ENCODE measurements around the gene SPX.
A peak's percentile ranks its signal among the peaks of the same experiment; 100 is the strongest.

Gene SPX

GRCh38 chr12:21526053-21526452, at the start of gene SPX:
Gene SPX (plus strand): TSS chr12:21526296. CDS start chr12:21526473, 177 bp downstream.
- no peak for DNase-seq (ENCODE audit: low read depth, low spot score)

- peak; percentile 6 for DNase-seq (ENCODE audit: low read depth, low spot score)
These were observed 49.1 kb upstream of the SPX start for GRCh38 chr12:21476949-21477348.

GRCh38 chr12:21478756-21479455, 47.2 kb upstream of the SPX start:
- no peak for DNase-seq (ENCODE audit: low read depth, low spot score)

- no peak for DNase-seq (ENCODE audit: low read depth, low spot score)
These were observed 42.6 kb upstream of the SPX start for GRCh38 chr12:21483531-21483930.

- DNase-seq (ENCODE audit: low read depth, low spot score), result no peak
These were observed 40.1 kb upstream of the SPX start for GRCh38 chr12:21485998-21486397.

GRCh38 chr12:21499765-21500164, 26.3 kb upstream of the SPX start:
- no peak for DNase-seq (ENCODE audit: low read depth, low spot score)

GRCh38 chr12:21500786-21501257, 25.3 kb upstream of the SPX start:
- DNase-seq (ENCODE audit: low read depth, low spot score), result no peak

- DNase-seq (ENCODE audit: low read depth, low spot score), result peak; percentile 95
These were observed 24.6 kb upstream of the SPX start, which contains the start of the genes GOLT1B and RECQL for GRCh38 chr12:21501258-21502163. Gene GOLT1B (plus strand): TSS chr12:21501789. CDS start chr12:21501924, 135 bp downstream. Gene RECQL (minus strand): TSS chr12:21501635. CDS start chr12:21499570, 2,065 bp downstream.

- DNase-seq (ENCODE audit: low read depth, low spot score), result no peak
These were observed 24.0 kb upstream of the SPX start for GRCh38 chr12:21502164-21502496.

- DNase-seq (ENCODE audit: low read depth, low spot score), result no peak
These were observed 23.2 kb upstream of the SPX start for GRCh38 chr12:21502872-21503271.

- no peak for DNase-seq (ENCODE audit: low read depth, low spot score)
These were observed 20.2 kb upstream of the SPX start for GRCh38 chr12:21505888-21506287.

- DNase-seq (ENCODE audit: low read depth, low spot score), result no peak
These were observed 18.2 kb upstream of the SPX start for GRCh38 chr12:21507849-21508248.

- DNase-seq (ENCODE audit: low read depth, low spot score), result no peak
These were observed 16.3 kb upstream of the SPX start for GRCh38 chr12:21509768-21510167.

GRCh38 chr12:21516281-21516680, 9.8 kb upstream of the SPX start:
- DNase-seq (ENCODE audit: low read depth, low spot score), result no peak

- no peak for DNase-seq (ENCODE audit: low read depth, low spot score)
These were observed 7.6 kb upstream of the SPX start for GRCh38 chr12:21518451-21518850.

- DNase-seq (ENCODE audit: low read depth, low spot score), result no peak
These were observed 4.6 kb upstream of the SPX start for GRCh38 chr12:21521541-21521940.

- DNase-seq (ENCODE audit: low read depth, low spot score), result no peak
These were observed 2.9 kb upstream of the SPX start for GRCh38 chr12:21523148-21523547.

GRCh38 chr12:21526721-21527345, 737 bp downstream of the SPX start:
- DNase-seq (ENCODE audit: low read depth, low spot score), result no peak

- DNase-seq (ENCODE audit: low read depth, low spot score), result no peak
These were observed 1.5 kb downstream of the SPX start for GRCh38 chr12:21527451-21528180.

GRCh38 chr12:21528953-21529352, 2.9 kb downstream of the SPX start:
- DNase-seq (ENCODE audit: low read depth, low spot score), result no peak

- DNase-seq (ENCODE audit: low read depth, low spot score), result no peak
These were observed 3.4 kb downstream of the SPX start for GRCh38 chr12:21529456-21529855.

All from brain pericyte (primary cell).